NCI-H446 treated with DMSO at 0.1 percent for 48 hours (cell line): ENCODE results near the gene TIMP3.

Experiments used
- DNase-seq: peaks from one replicate; lab custom pipeline; 2025; lab: John Stamatoyannopoulos, UW

Gene TIMP3

DNA sequence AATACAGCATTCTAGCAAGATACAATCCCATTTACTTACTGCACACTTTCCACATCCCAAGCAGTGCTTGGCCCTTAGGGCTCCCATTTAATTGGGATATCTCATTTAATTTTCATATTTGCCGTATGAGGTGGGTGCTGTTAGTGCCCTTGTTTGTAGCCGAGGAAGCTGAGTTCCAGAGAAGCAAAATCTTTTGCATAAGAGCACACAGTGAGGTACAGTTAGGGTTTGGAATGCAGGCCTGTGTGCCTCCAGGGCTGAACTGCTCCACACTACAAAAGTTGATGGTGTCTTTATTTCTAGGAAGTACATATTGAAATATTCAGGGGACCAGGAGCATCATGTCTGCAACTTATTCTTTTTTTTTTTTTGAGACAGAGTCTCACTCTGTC is 15.5 kb upstream of the TIMP3 start:
- no peak for DNase-seq

- DNase-seq: no peak
Observed at GRCh38 chr22:32788904-32789624, 12.4 kb upstream of the TIMP3 start.

DNA sequence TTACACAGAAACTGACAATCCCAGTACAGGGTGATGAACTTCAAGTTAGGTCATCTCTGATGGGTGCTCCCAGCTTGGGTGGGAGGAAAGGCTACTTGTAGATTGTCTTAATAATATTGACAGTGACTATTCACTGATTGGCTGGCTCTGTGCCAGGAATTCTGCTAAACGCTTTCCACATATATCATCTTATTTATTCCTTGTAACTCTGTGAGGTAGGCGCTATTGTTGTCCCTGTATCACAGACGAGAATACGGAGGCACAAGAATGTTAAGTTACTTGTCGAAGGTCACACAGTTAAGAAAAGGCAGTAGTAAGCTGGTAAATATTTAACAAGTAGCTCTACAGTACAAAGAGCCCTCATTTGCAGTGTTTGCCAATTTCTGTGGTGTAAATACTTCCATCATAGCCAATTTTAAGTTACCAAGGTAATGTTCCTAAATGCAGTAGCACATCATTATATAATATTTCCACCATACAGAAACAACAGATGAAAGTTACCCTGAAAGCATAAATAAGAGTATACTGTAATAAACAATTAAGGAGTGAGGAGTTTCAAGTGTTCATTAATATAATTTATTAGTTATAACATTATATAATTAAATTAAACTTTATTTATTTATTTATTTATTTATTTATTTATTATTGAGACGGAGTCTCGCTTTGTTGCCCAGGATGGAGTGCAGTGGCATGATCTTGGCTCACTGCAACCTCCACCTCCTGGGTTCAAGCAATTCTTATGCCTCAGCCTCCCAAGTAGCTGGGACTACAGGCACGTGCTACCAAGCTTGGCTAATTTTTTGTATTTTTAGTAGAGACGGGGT is 11.5 kb upstream of the TIMP3 start:
- DNase-seq: no peak

GRCh38 chr22:32791056-32791455 is 10.4 kb upstream of the TIMP3 start:
- DNase-seq: no peak

DNA sequence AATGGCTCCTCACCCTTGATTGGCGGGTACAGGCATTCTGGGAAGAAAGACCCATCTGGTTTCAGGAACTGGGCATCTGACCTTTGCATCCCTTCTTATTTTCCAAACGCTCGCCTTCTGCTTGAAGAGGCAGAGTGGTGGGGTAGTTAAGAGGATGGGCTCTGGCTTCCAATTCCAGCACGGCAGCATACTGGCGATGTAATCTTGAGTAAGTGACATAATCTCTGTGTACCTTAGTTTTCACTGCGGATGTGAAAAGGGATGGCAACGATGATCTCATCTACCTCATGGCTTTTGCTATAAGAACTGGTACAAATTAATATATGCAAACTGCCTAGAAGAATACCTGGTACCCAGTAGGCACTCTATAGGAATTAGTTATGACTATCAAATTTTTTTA is 10.0 kb upstream of the TIMP3 start:
- DNase-seq: no peak

- DNase-seq: no peak
Observed at GRCh38 chr22:32793589-32793988, 7.9 kb upstream of the TIMP3 start.

DNA sequence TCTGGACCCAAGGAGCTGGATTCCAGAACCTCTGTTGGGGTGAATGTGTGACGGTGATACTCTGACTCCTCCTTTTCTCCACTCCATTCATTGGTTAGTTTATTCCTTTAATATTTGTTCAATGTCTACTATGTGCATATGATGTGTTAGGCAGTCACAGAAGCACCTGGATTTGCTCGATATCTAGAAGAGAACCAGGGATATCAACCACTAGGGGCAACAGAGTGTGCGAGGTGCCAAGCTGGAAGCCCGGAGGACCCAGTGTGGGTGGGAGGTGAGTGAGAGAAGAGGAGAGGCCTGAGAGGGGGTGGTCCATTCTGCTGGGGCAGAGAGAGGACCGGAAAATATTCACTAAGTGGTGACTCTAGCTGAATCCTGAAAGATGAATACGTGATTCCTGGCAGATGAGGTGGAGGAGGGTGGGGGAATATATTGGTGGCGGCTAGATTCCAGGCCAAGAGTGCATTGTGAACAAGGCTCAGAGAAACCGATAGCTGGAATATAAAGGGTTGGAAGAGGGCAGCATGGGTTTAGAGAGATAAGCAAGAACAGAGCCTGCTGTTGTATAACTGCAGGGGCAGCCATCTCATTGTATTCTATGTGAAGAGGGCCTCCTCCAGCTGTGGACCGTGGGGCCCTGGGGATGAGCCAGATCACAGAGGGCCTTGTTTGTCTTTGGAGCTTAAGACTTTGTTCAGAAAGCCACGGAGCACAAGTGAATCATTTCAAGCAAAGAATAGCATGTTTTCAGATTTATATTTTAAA is 6.9 kb upstream of the TIMP3 start:
- no peak for DNase-seq

DNA sequence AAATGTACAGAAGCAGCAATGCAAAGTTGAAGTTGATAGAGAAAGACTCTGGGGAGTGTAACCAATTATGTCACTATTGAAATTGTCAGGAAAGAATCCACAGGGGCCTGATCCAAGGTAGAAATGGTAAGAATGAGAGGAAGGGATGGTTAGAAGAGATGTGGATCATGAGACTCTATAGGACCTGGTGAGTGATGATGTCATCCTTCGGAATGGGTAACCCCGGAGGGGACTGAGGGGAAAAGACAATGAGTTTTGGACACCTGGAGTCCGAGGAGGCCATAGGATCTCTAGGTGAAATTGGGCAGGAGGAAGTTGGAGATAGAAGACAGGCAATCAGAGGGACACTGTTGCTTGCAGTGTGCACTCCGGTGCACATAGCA is 6.3 kb upstream of the TIMP3 start:
- no peak for DNase-seq

- DNase-seq: no peak
Observed at GRCh38 chr22:32796865-32797573, 4.5 kb upstream of the TIMP3 start.

GRCh38 chr22:32799496-32799895 is 2.0 kb upstream of the TIMP3 start:
- no peak for DNase-seq

DNA sequence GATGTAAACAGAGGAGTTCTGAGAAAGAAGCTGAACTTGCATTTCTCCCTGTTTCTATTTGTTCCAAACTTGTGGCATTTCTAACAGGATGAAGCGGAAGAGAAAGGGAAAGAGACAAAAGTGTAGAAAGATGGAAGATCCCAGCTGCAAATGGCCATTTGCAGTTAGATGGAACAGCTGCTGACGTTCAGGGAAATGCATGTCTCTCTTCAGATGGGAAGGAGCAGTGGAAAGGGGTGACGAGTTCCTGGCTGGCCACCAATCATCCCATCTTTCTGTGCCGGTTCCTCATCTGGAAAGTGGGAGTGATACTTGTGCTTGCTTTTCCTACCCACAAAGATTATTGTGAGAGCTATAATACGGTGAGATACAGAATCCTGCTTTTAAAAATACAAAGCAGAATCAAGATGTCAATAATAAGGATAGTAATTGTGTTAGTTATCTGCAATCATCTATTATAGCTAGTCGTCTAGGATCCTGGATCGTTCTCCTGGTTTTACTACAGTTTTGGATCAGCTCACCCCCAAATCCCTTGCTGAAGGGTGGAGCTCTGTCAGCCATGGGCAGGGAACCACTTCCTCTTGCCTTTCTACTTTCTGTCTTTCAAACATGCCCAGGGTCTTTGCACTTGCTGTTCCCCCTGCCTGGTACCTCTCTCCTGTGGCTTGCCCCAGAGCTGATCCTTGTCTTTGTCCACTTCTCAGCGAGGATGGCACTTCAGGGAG is 1.2 kb upstream of the TIMP3 start:
- no peak for DNase-seq

DNA sequence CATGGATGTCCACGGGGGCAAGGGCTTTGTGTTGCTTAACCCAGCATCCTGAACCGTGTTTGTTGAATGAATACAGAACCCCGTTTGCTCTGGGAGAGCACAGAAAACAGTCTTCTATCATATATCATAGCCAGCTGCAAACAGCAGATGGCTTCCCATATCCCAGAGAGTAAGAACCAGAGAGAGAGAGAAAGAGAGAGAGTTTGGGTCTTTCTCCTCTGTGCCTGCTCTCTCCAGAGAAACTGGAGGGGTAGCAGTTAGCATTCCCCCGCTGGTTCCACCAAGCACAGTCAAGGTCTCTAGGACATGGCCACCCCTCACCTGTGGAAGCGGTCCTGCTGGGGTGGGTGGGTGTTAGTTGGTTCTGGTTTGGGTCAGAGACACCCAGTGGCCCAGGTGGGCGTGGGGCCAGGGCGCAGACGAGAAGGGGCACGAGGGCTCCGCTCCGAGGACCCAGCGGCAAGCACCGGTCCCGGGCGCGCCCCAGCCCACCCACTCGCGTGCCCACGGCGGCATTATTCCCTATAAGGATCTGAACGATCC is 440 bp upstream of the TIMP3 start:
- no peak for DNase-seq

- no peak for DNase-seq
Observed at GRCh38 chr22:32802237-32802765, 796 bp downstream of the TIMP3 start.

GRCh38 chr22:32803020-32803737 is 1.7 kb downstream of the TIMP3 start:
- DNase-seq: no peak

DNA sequence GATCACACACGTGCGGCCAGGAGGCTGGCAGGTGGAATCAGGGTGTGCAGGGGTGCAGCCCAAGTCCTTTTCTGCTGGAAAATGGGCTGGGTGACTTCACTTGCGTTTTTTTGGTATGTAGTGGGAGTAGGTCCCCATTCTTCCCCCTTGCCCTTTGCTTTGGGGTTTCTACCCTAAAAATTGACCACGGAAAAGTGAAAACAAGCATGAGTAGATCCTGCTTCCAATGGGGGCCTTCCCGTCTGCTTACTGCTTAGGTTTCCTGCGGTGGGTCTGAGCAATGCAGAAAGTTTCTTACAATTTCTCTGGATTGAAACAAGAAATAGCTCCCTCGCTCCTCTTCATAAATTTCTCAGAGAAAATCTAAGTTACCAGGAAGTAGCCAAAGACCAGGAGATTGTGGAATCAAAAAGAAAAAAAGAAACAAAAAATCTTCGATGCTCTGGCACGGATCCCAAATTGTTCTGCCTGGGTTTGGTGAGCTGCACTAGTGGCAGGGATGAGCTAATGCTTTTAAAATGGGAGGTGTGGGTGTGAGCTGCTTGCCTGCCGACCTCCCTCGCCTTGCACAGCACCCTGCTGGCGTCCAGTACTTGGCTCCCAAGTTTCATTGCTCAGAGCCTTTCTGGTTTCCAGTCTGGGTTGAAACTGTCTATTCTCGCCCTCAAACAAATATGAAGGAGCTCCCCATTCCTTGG is 2.4 kb downstream of the TIMP3 start:
- no peak for DNase-seq

DNA sequence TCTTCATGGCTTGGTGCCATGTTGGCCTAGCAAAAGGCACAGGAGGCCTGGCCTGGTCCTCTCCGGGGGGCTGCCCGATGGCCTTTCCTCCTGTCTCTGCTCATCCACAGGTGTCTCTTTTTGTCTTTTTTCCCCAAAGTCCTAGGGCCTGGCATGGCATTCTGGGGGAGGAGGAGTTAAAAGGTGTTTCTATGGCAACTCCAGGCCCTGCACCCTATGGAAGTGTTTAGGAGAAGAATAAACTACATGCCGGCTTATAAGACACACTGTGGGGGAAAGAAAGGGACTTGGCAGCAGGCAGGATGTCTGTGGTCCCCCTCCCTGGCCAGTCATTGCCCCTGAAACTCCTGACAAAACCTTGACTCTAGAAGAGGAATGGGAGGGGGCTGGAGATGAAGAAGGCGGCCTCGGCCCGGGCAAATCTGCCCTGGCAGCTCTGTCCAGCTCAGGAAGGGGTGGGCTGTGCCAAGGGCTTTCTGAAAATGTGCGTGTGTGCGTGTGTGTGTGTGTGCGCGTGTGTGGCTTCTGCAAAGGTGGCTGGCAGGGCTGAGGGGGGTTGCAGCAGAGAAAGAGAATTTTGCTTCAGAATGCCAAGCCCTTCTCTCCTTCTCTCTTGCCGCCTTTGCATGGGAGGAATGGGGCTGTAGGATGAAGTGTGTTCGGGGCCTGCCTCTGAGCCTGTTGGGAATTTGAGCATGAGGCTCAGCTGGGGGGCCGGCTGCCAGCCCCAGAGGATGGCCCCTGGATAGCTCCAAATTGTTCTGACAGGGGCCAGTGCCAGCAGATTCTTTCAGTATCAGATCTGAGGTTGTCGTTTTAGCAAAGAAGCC is 3.2 kb downstream of the TIMP3 start:
- no peak for DNase-seq

DNA sequence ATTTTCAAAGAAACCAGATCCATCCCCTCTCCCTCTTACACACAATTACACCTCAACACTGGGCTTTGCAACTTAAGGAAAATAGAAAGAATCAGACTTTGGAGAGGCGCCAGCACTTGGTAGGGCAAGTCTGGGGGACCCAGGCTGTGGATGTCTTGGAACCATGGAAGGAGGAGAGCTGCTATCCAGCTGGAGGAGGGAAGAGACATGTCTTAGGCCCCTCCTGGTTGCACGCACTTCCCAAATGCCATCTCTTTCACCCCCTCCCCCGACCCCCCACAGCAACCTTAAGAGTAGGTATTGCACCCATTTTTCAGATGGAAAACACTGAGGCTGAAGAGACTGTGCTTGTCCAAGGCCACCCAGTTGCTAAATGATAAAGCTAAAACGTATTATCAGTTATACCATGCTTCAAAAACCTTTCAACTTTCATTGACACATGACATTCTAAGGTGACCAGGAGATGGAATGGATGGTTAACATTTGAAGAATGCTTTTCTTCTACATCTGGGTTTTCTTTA is 3.9 kb downstream of the TIMP3 start:
- no peak for DNase-seq

DNA sequence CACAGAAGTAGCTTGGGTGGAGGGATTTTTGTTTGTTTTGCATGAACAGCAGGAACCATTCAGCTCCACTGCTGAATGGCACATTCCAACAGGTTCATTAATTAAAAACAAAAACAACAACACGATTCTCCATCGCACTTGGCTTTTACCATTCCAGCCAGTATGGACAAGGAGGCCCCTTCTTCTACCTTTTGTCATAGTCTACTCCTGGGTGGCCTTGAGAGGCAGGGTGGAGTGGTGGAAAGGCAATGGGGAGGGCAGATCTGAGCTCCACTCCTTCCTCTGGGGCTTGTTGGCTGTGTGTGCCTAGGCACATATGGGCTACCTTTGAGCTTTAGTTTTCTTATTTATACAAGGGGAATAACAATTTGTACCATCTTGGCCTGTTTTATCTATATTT is 4.8 kb downstream of the TIMP3 start:
- no peak for DNase-seq

- DNase-seq: no peak
Observed at GRCh38 chr22:32808038-32808445, 6.5 kb downstream of the TIMP3 start.
